ENCODE results near the gene HRH1. TPM values are rescaled to one million over a fixed set of nuclear protein-coding genes. Genes with fewer than 3 reads are reported as not detected.

HRH1 gene
- total and polyA plus RNA-seq, 2 experiments from 2014 or later, result not detected

GRCh38 chr3:11224870-11225229, 70.6 kb downstream of the HRH1 start (continued):
- TF ChIP-seq CTCF (conservative IDR thresholded peaks at IDR 0.05; ENCODE audit: low read depth in 2 of 2), result no peak
- TF ChIP-seq EZH2 (IDR thresholded peaks at IDR 0.05; ENCODE audit: low read depth, unreplicated experiment), result no peak
- TF ChIP-seq, protein P1, sequence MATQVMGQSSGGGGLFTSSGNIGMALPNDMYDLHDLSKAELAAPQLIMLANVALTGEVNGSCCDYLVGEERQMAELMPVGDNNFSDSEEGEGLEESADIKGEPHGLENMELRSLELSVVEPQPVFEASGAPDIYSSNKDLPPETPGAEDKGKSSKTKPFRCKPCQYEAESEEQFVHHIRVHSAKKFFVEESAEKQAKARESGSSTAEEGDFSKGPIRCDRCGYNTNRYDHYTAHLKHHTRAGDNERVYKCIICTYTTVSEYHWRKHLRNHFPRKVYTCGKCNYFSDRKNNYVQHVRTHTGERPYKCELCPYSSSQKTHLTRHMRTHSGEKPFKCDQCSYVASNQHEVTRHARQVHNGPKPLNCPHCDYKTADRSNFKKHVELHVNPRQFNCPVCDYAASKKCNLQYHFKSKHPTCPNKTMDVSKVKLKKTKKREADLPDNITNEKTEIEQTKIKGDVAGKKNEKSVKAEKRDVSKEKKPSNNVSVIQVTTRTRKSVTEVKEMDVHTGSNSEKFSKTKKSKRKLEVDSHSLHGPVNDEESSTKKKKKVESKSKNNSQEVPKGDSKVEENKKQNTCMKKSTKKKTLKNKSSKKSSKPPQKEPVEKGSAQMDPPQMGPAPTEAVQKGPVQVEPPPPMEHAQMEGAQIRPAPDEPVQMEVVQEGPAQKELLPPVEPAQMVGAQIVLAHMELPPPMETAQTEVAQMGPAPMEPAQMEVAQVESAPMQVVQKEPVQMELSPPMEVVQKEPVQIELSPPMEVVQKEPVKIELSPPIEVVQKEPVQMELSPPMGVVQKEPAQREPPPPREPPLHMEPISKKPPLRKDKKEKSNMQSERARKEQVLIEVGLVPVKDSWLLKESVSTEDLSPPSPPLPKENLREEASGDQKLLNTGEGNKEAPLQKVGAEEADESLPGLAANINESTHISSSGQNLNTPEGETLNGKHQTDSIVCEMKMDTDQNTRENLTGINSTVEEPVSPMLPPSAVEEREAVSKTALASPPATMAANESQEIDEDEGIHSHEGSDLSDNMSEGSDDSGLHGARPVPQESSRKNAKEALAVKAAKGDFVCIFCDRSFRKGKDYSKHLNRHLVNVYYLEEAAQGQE (IDR thresholded peaks at IDR 0.05; ENCODE audit: unreplicated experiment), result no peak
- TF ChIP-seq EZH2phosphoT487 (IDR thresholded peaks at IDR 0.05; ENCODE audit: unreplicated experiment), result no peak
- TF ChIP-seq ZNF331 (CRISPR knock-in tag; IDR thresholded peaks at IDR 0.05; ENCODE audit: low read depth), result no peak
- no peak for TF ChIP-seq ETS1 (IDR thresholded peaks at IDR 0.05)

DNA sequence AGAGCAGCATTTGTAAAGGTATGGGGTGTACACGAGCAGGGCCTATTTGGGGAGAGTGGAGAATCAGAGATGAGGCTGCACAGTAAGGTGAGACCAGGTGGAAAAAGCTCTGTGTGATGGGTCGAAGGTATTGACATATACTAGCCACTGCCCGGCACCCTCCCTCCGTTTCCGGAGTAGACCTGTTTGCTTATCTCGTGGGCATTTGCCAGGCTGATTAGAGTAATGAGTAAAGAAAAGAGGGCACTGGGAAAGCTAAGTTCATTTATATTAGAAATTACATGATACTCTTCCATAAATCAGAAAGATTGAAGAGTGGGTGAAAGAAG, 71.7 kb downstream of the HRH1 start:
- Mint-ChIP-seq H3K4me1 (no peaks in the 10 kb centered on the region), H3K27me3 (ENCODE audit: insufficient read depth, low read depth, poor library complexity) (peaks cover 4% of the 10 kb centered on the region), H3K36me3 (ENCODE audit: low read depth) (no peaks in the 10 kb centered on the region), H3K27ac (no peak overlapping the region), H3K9me3 (no peaks in the 10 kb centered on the region; the same call in 2 of the 3 replicates), H3K4me3 (no peak overlapping the region)
- no peak for DNase-seq (ENCODE audit: low spot score)
- no peaks in the 10 kb centered on the region for H3K4me1 ChIP-seq (ENCODE audit: insufficient read depth)
- no peaks in the 10 kb centered on the region for H3K9me2 ChIP-seq (ENCODE audit: insufficient read depth)
- no peak overlapping the region for H3K27ac ChIP-seq (ENCODE audit: low read depth)
- no peaks in the 10 kb centered on the region for H4K20me1 ChIP-seq (replicated peaks; ENCODE audit: insufficient read depth)
- H3K4me2 ChIP-seq, result no peak overlapping the region
- H3K36me3 ChIP-seq (ENCODE audit: insufficient read depth), result no peaks in the 10 kb centered on the region
- H3K79me2 ChIP-seq (replicated peaks; ENCODE audit: insufficient read depth), result no peaks in the 10 kb centered on the region
- no peak overlapping the region for H3K4me3 ChIP-seq
- TF ChIP-seq POLR2AphosphoS5 (IDR thresholded peaks at IDR 0.05; ENCODE audit: low read depth), result no peak
- TF ChIP-seq NANOG (IDR thresholded peaks at IDR 0.05; ENCODE audit: borderline replicate concordance), result no peak
- TF ChIP-seq ZNF114 (CRISPR knock-in tag; IDR thresholded peaks at IDR 0.05), result no peak
- no peak for TF ChIP-seq EZH2 (IDR thresholded peaks at IDR 0.05; ENCODE audit: low read depth, unreplicated experiment)
- H3K27me3 ChIP-seq (ENCODE audit: insufficient read depth), result no peaks in the 10 kb centered on the region
- H2AFZ ChIP-seq, result 0 out of 2 replicates have a peak overlapping the region, but pooled peaks have one; percentile 47
- no peak for ATAC-seq
- H3F3A ChIP-seq (replicated peaks; ENCODE audit: low read depth), result no peaks in the 10 kb centered on the region
